Activated naive CD8-positive, alpha-beta T cell treated with anti-CD3 and anti-CD28 coated beads, Interleukin-2, amount 50 U/mL, for 24 hours (primary cell): Measurements from ENCODE around the gene XCL1.
"Not testable (repeated sequence)": the region's sequence is repeated elsewhere in the genome, so short reads cannot be mapped to it uniquely, and the experiment has no call there.

Source experiments
- ATAC-seq: fragments of 150-1000 bp; cut with Tn5 transposase; one replicate; pipeline ENCODE4 v1.10.0; 2021
- DNase-seq: peaks from one replicate; pipeline ENCODE4 v3.0.0; 2021
- H3K27ac Mint-ChIP-seq: one replicate; pipeline ENCODE4 v1.8.0; 2021; ENCODE audit warnings: mild to moderate bottlenecking, mixed read lengths
- H3K27me3 Mint-ChIP-seq: one replicate; pipeline ENCODE4 v1.8.0; 2021; ENCODE audit warnings: mixed read lengths
- H3K36me3 Mint-ChIP-seq: one replicate; pipeline ENCODE4 v1.8.0; 2021; ENCODE audit warnings: low read depth, mixed read lengths
- H3K4me1 Mint-ChIP-seq: one replicate; pipeline ENCODE4 v1.8.0; 2021; ENCODE audit warnings: mixed read lengths
- H3K4me3 Mint-ChIP-seq: one replicate; pipeline ENCODE4 v1.8.0; 2021; ENCODE audit warnings: mild to moderate bottlenecking, moderate library complexity, mixed read lengths
- H3K9me3 Mint-ChIP-seq: one replicate; pipeline ENCODE4 v1.8.0; 2021; ENCODE audit warnings: mixed read lengths

Gene XCL1

DNA sequence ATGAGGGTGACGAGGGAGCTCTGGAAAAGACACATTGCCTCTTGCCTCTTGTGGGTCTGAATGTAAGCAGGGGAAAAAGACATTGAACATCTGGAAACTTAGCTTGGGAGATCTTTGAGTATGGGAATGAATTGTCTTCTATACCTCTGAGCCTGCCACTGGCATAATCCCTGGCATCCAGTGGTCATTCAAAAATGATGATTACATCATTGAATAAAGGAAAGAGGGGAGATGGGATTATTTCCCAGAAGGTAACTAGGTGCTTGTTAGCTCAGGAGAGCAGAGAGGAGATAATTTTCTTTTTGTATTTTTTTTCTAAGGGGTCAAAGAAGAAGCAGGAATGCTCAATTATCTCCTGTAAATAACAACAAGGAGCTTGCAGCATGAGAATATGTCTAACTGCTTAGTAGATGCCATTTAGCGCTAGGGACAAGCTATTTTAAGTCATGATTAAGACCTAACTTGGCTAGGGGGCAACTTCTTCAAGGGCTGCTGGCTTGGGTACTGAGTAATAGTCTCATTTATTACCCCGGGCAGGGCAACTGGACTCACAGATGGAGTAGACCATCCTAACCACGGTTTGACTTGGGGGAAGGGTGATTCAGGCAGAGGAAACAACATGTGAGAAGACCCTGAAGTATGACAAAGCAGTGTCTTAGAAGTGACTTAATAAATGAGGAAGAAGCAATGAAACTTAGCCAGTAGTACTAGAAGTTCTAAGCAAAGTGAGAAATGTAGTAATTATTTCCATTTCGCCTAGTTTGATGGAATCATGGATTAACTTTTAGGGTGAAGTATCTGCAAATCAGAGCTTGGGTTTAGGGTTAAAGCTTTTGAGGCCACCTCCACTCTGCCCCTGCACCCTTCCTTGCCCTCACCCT is 21.6 kb upstream of the XCL1 start:
- Mint-ChIP-seq H3K4me1 (peaks cover 74% of the 10 kb centered on the region), H3K27ac (peak overlapping the region; percentile 94), H3K4me3 (peak overlapping the region; percentile 73), H3K27me3 (no peaks in the 10 kb centered on the region), H3K36me3 (no peaks in the 10 kb centered on the region), H3K9me3 (peaks cover 3% of the 10 kb centered on the region)
- ATAC-seq (no peak), DNase-seq (no peak)

GRCh38 chr1:168555508-168556046 is 20.8 kb upstream of the XCL1 start:
- Mint-ChIP-seq H3K4me1 (peaks cover 74% of the 10 kb centered on the region), H3K9me3 (peaks cover 3% of the 10 kb centered on the region), H3K27ac (peak overlapping the region; percentile 94), H3K4me3 (peak overlapping the region; percentile 73), H3K36me3 (no peaks in the 10 kb centered on the region), H3K27me3 (no peaks in the 10 kb centered on the region)
- DNase-seq (no peak), ATAC-seq (no peak)

DNA sequence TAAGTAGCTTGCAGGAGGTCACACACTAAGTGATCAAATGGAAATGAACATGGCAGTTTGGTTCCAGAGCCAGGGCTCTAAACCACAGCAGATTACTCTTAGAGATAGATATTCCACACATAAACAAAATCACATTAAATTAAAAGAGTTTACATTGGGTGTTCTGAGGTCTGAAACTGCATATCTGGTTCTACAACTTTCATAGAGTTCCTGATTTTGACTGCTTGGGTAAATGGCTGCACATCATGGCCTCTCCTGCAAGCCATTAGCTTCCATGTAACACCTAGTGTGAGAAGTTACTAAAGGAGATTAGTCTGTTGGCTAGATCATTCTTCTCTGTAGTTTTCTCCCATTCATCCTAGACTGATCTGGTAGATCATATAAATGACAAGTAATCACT is 19.8 kb upstream of the XCL1 start:
- Mint-ChIP-seq H3K4me3 (peak overlapping the region; percentile 0), H3K9me3 (peaks cover 3% of the 10 kb centered on the region), H3K36me3 (no peaks in the 10 kb centered on the region), H3K4me1 (peaks cover 66% of the 10 kb centered on the region), H3K27ac (peak overlapping the region; percentile 49), H3K27me3 (no peaks in the 10 kb centered on the region)
- DNase-seq: no peak
- no peak for ATAC-seq

DNA sequence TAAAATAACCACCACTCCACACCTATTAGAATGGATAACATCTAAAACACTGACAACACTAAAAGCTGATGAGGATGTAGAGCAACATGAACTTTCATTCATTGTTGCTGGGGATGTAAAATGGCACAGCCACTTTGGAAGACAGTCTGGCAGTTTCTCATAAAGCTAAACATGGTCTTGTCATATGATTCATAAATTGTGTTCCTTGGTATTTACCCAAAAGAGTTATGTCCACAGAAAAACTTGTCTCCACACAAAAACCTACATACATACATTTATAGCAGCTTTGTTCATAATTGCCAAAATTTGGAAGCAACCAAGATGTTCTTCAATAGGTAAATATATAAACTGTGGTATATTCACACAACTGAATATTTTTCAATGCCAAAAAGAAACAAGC is 16.0 kb upstream of the XCL1 start:
- Mint-ChIP-seq H3K9me3 (peaks cover 11% of the 10 kb centered on the region), H3K27me3 (no peaks in the 10 kb centered on the region), H3K4me1 (peaks cover 40% of the 10 kb centered on the region), H3K36me3 (peaks cover 5% of the 10 kb centered on the region), H3K27ac (no peak overlapping the region), H3K4me3 (no peak overlapping the region)
- ATAC-seq (no peak), DNase-seq (no peak)

DNA sequence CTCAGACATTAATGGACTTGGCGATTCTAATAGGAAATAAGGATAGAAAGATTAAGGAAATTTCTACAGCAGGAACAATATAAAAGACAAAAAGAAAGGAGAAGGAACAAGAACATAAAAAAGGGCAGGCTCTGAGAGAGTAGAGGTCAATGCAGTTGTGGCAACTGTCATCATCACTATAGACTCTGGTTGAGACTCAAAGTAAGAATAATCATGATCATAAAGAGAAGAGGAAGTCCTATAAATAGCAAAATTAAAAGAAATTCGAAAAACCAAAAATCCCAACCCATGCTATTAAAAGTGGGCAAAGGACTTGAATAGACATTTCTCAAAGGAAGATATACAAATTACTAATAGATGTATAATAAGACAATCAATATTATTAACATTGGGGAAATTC is 14.4 kb upstream of the XCL1 start:
- DNase-seq (no peak), ATAC-seq (no peak)
- Mint-ChIP-seq H3K4me3 (no peak overlapping the region), H3K27me3 (no peaks in the 10 kb centered on the region), H3K4me1 (peaks cover 24% of the 10 kb centered on the region), H3K9me3 (peaks cover 11% of the 10 kb centered on the region), H3K36me3 (peaks cover 5% of the 10 kb centered on the region), H3K27ac (no peak overlapping the region)

- Mint-ChIP-seq H3K27me3 (no peaks in the 10 kb centered on the region), H3K36me3 (peaks cover 5% of the 10 kb centered on the region), H3K4me1 (peaks cover 9% of the 10 kb centered on the region), H3K4me3 (no peak overlapping the region), H3K9me3 (peaks cover 11% of the 10 kb centered on the region), H3K27ac (no peak overlapping the region)
- DNase-seq (no peak), ATAC-seq (no peak)
Measured at GRCh38 chr1:168565825-168566224, 10.6 kb upstream of the XCL1 start.

- H3K27ac Mint-ChIP-seq: no peak overlapping the region
- peaks cover 9% of the 10 kb centered on the region for H3K4me1 Mint-ChIP-seq
- H3K27me3 Mint-ChIP-seq: no peaks in the 10 kb centered on the region
- H3K9me3 Mint-ChIP-seq: peaks cover 9% of the 10 kb centered on the region
- H3K36me3 Mint-ChIP-seq: peaks cover 5% of the 10 kb centered on the region
- ATAC-seq: no peak
- no peak overlapping the region for H3K4me3 Mint-ChIP-seq
- DNase-seq: no peak
Measured at GRCh38 chr1:168567007-168567406, 9.4 kb upstream of the XCL1 start.

DNA sequence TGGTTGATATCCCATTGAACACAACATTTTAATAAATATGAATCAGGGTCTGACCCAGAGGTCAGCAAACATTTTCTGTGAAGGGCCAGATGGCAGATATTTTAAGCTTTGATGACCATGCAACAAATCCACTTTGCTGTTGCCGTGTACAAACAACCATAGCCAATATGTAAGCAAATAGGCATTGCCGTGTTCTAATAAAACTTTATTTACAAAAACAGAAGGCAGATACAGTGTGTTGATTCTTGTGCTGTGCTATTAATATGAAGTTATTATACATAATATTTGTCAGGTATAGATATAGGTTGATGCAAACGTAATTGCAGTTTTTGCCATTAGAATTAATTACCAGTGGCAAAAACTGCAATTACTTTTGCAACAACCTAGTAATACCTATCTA is 8.8 kb upstream of the XCL1 start:
- DNase-seq: no peak
- Mint-ChIP-seq H3K36me3 (peaks cover 5% of the 10 kb centered on the region), H3K27me3 (no peaks in the 10 kb centered on the region), H3K9me3 (peaks cover 11% of the 10 kb centered on the region), H3K4me1 (peaks cover 13% of the 10 kb centered on the region), H3K27ac (no peak overlapping the region), H3K4me3 (no peak overlapping the region)
- ATAC-seq: no peak

- Mint-ChIP-seq H3K27me3 (no peaks in the 10 kb centered on the region), H3K27ac (no peak overlapping the region), H3K36me3 (peaks cover 4% of the 10 kb centered on the region)
Measured at GRCh38 chr1:168568346-168568745, 8.1 kb upstream of the XCL1 start.

GRCh38 chr1:168570652-168571051 is 5.8 kb upstream of the XCL1 start:
- DNase-seq (no peak), ATAC-seq (no peak)
- Mint-ChIP-seq H3K27me3 (no peaks in the 10 kb centered on the region), H3K9me3 (peaks cover 4% of the 10 kb centered on the region), H3K4me3 (no peak overlapping the region), H3K36me3 (no peaks in the 10 kb centered on the region), H3K27ac (no peak overlapping the region), H3K4me1 (peaks cover 35% of the 10 kb centered on the region)

More at GRCh38 chr1:168568346-168568745, 8.1 kb upstream of the XCL1 start:
- H3K4me1 Mint-ChIP-seq: peaks cover 14% of the 10 kb centered on the region
- H3K9me3 Mint-ChIP-seq: peaks cover 10% of the 10 kb centered on the region
- H3K4me3 Mint-ChIP-seq: no peak overlapping the region
- DNase-seq: no peak
- ATAC-seq: no peak

GRCh38 chr1:168572633-168573032 is 3.8 kb upstream of the XCL1 start:
- DNase-seq: no peak
- Mint-ChIP-seq H3K9me3 (peaks cover 4% of the 10 kb centered on the region), H3K4me3 (no peak overlapping the region), H3K27ac (peak overlapping the region; percentile 43), H3K36me3 (peaks cover 12% of the 10 kb centered on the region), H3K4me1 (peaks cover 40% of the 10 kb centered on the region), H3K27me3 (peaks cover 3% of the 10 kb centered on the region)
- no peak for ATAC-seq

DNA sequence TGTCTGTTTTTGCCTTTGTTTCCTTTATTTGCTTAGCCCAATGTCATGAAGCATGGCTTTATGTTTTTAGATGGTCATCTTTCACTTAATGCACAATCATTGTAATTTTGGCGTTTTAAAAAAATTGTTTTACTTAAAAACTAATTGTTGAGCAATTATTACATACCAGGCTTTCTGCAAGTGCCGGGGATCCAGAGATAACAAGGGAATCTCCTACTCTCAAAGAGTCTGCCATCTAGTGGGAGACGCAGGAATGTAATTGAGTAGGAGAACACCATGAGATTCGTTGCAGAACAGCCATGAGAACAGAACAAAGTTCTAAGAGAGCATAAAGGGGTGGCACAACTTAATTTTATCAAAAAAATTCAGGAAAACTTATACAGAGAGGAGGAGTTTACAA is 2.2 kb upstream of the XCL1 start:
- not testable (repeated sequence) for H3K4me3 Mint-ChIP-seq, H3K27ac Mint-ChIP-seq, H3K9me3 Mint-ChIP-seq, DNase-seq, ATAC-seq, H3K27me3 Mint-ChIP-seq
- Mint-ChIP-seq H3K4me1 (peaks cover 46% of the 10 kb centered on the region), H3K36me3 (peaks cover 28% of the 10 kb centered on the region)

GRCh38 chr1:168578531-168579185 is 2.3 kb downstream of the XCL1 start:
- H3K27me3 Mint-ChIP-seq, H3K9me3 Mint-ChIP-seq, ATAC-seq, DNase-seq: not testable (repeated sequence)
- peak overlapping the region; percentile 89 for H3K27ac Mint-ChIP-seq
- H3K36me3 Mint-ChIP-seq: peaks cover 48% of the 10 kb centered on the region
- H3K4me1 Mint-ChIP-seq: peaks cover 38% of the 10 kb centered on the region
- peak overlapping the region; percentile 93 for H3K4me3 Mint-ChIP-seq

- DNase-seq, H3K27me3 Mint-ChIP-seq, H3K9me3 Mint-ChIP-seq: not testable (repeated sequence)
- peaks cover 24% of the 10 kb centered on the region for H3K4me1 Mint-ChIP-seq
- peak overlapping the region; percentile 76 for H3K27ac Mint-ChIP-seq
- H3K4me3 Mint-ChIP-seq: peak overlapping the region; percentile 93
- ATAC-seq: peak; percentile 41
- H3K36me3 Mint-ChIP-seq: peaks cover 48% of the 10 kb centered on the region
Measured at GRCh38 chr1:168580290-168580689, 3.9 kb downstream of the XCL1 start.

DNA sequence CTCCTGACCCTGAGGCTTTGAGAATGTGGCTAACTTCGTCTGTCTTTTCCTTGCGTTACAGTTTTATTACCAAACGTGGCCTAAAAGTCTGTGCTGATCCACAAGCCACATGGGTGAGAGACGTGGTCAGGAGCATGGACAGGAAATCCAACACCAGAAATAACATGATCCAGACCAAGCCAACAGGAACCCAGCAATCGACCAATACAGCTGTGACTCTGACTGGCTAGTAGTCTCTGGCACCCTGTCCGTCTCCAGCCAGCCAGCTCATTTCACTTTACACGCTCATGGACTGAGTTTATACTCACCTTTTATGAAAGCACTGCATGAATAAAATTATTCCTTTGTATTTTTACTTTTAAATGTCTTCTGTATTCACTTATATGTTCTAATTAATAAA is 4.6 kb downstream of the XCL1 start:
- not testable (repeated sequence) for H3K27me3 Mint-ChIP-seq, H3K27ac Mint-ChIP-seq, ATAC-seq, H3K9me3 Mint-ChIP-seq, DNase-seq
- Mint-ChIP-seq H3K4me3 (peak overlapping the region; percentile 12), H3K36me3 (peaks cover 48% of the 10 kb centered on the region), H3K4me1 (peaks cover 20% of the 10 kb centered on the region)
